22Rv1 (cell line): ENCODE measurements around the gene KCTD11.

Experiments used
- H3K27ac ChIP-seq: fragments of 450-650 bp; 2 replicates; pipeline ENCODE4 v1.5.1; 2017
- ZFX ChIP-seq: fragments of 450-650 bp; IDR thresholded peaks from 2 replicates; pipeline ENCODE4 v1.6.1; 2017; ENCODE audit warnings: antibody characterized with exemption, borderline replicate concordance
- TF ChIP-seq, protein P1 (sequence below): fragments of 450-650 bp; IDR thresholded peaks from 2 replicates; pipeline ENCODE4 v1.5.1; 2017; ENCODE audit warnings: mild to moderate bottlenecking

Gene KCTD11

DNA sequence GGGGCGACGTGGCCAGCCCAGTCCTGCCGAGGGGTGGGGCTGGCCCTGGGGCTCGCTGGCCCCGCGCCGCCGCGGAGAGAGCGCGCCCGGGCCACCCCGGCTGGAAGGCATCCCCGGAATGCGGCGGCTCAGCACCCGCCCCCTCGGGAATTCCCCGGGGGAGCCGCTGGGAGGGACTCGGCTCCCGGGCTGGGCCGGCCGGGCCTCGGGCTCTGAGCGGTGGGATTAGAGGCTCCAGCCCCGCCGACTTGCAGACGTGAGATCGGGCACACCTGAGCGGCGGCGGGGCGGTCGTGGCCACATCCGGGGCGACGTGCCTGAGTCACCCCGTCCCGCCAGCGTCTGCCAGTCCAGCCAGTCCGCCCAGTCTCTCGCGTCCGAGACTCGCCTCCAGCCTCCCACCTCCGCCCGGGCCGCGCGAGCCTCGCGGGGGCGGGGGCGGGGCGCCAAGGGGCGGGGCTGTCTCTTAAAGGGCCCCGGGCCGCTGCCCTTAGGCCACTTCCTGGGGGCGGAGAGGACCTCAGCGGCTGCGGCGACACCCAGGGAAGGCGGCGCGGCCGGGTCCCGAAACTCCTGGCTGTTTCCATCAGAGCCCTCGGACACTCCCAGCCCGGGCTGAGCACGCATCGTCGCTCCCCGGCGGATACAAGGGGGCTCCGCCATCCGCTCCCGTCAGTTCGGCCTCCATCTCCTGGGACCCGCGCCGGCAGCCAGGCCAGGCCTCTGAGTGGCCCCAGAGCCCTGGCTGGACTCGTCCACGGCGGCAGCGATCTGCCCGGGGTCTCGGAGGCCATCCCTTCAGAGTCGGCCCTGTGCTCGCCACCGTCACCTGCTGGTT is at the start of gene KCTD11:
KCTD11 (plus strand) TSS at position 498 of the 838 bp plus-strand sequence.
- H3K27ac ChIP-seq: peak within 1 kb of the TSS; percentile 91
- TF ChIP-seq ZFX: no peak
- TF ChIP-seq, protein P1, sequence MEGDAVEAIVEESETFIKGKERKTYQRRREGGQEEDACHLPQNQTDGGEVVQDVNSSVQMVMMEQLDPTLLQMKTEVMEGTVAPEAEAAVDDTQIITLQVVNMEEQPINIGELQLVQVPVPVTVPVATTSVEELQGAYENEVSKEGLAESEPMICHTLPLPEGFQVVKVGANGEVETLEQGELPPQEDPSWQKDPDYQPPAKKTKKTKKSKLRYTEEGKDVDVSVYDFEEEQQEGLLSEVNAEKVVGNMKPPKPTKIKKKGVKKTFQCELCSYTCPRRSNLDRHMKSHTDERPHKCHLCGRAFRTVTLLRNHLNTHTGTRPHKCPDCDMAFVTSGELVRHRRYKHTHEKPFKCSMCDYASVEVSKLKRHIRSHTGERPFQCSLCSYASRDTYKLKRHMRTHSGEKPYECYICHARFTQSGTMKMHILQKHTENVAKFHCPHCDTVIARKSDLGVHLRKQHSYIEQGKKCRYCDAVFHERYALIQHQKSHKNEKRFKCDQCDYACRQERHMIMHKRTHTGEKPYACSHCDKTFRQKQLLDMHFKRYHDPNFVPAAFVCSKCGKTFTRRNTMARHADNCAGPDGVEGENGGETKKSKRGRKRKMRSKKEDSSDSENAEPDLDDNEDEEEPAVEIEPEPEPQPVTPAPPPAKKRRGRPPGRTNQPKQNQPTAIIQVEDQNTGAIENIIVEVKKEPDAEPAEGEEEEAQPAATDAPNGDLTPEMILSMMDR: peak; percentile 61

DNA sequence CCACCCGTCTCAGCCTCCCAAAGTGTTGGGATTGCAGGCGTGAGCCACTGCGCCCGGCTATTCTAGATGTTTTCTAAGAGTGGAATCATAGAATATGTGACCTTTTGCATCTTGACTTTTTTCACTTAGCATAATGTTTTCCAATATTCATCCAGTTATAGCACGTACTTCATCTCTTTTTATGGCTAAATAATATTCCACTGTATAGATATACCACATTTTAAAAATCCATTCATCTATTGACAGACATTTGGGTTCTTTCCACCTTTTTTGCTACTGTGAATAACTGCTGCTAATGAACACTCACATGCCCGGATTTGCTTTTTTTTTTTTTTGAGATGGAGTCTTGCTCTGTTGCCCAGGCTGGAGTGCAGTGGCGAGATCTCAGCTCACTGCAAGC is 47.8 kb upstream of the KCTD11 start:
- no peak for TF ChIP-seq ZFX
- TF ChIP-seq, protein P1: no peak
- H3K27ac ChIP-seq: no peak overlapping the region

DNA sequence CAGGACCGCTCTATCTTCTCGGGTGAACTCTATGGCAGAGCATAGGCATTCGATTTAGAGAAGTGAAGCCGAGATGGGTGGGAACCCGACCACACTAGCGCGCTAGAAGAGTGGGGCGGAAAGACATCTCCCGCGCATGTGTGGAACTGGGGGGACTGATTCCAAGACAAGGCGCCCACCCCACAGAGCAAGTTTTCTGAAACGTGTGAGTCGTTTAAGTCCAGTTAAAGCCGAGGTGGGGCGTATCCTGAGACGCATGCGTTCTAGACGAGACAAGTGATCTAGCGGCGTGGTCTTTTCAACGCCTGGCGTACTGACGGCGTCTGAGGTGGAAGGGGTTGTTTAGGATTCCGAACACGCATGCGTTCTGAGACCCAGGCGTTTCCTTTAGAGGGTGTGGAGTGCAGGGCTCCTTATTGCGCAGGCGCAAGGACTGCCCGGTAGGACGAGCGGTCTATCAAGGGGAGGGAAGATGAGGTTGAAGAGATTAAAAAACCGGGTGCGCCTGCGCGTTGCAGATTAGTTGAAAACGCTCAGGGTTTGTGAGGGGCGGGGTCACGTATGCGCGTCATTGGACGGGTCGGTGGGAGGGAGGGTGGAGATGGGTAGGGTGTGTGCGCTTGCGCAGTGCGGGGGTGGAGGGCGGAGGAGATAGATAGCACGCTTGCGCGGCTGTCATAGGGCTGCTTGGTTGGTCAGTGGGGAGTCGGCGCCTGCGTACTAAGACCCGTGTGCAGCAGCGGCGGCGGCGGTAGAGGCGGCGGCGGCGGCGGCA is 44.9 kb upstream of the KCTD11 start, which contains the start of gene EIF5A:
EIF5A (plus strand) TSS at position 718 of the 775 bp plus-strand sequence. CDS start 2,008 bp downstream, outside the sequence.
- H3K27ac ChIP-seq: peak within 1 kb of the TSS; percentile 99
- TF ChIP-seq ZFX: no peak
- TF ChIP-seq, protein P1: no peak

DNA sequence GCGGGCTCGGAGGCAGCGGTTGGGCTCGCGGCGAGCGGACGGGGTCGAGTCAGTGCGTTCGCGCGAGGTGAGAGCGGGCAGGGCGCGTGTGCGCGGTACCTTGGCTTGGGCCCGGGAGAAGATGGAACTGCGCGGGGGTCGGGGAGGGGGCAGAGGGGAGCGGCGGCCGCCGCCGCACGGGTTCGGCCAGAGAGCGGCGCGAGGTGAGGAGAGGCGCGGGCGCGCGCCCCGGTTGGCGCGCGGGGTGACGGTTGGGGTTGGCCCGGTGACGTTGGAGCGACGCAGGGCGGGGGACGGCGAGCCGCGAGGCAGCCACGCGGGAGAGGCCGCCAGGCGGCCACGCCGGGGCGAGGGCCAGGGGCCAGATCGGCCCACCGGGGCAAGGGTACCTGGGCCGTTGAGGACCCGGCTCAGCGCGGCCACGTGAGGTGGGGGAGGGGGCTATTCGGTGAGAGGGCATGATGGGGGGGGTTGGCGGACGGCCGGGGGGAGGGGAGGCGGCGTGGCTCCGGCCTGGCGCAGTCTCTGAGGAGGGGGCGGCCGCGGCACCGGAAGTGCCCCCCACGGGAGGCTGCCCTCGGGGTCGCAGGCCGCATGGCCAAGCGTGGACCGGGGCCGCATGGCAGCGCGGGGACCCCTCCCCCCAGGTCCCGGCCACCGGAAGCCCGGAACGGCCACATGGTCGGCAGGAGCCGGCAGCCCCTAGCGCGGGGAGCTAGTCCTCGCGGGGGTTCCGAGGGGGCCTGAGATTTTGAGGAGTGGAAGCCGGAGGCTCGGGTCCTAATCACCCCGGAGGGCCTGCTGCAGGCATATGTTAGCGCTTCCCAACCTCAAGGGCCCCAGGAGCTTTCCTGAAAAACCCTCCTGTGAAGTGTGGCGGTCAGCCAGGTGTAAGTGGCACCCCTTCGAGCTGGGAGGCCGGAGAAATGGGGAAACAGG is 44.0 kb upstream of the KCTD11 start:
- TF ChIP-seq, protein P1: no peak
- TF ChIP-seq ZFX: no peak
- peak overlapping the region; percentile 99 for H3K27ac ChIP-seq

DNA sequence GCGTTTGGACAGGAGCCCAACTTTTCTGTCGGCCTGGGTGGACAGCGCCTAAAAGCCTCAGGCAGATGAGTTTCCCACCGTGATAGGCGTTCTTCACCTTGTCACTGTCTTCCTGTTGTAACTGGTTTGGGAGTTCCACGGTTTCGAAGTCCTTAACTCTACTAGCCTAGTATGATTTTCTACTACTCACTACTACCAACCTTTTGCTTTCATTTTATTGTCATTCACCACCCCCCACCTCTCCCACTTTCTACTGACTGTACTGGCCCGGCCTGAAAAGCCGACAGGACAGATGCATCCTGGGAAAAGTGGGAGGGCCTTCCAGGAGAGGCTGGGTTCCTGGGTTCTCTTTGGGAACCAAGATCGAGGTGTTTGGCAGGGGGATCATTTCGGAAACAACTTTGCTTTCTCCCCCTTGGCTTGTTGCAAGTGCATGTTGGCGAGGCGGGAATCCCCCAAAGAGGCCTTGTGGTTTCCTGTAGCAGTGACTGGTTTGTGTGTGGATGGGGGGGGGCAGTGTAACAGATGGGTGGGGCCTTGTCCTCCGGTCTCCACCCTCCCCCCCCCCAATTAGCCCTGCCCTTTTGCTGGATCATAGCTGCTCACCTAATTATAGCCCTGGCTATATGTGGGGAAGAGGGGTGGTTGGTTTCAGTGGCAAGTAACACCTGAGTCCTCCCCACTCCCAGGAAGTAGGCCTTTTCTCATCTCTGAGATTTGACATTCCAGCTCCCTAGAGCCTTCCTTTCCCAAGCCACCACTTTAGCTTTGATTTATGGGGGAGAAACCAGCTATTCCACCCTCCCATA is 43.1 kb upstream of the KCTD11 start:
- no peak for TF ChIP-seq ZFX
- TF ChIP-seq, protein P1: no peak
- H3K27ac ChIP-seq: peak overlapping the region; percentile 99

DNA sequence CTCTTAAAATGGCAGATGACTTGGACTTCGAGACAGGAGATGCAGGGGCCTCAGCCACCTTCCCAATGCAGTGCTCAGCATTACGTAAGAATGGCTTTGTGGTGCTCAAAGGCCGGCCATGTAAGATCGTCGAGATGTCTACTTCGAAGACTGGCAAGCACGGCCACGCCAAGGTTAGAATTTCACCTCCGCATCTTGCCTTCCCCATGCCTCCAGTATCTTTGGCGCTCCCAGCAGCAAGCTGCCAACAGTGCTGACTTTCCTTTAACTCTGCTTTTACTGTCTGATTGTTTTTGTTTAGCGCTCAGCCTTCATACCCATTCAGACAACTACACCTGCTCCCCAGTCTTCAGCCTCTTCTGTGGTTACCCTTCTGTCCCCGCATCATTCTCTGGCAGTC is 42.3 kb upstream of the KCTD11 start:
- no peak for TF ChIP-seq ZFX
- TF ChIP-seq, protein P1: no peak
- H3K27ac ChIP-seq: peak overlapping the region; percentile 99
